HG02885 (cell line): Measurements from ENCODE around the gene OR6N1.

Experiments
- ATAC-seq: cut with Tn5 transposase; IDR thresholded peaks from one replicate; pipeline ENCODE4 v1.9.1; 2021; ENCODE audit warnings: mild to moderate bottlenecking; ENCODE audit not compliant: unreplicated experiment, poor library complexity

OR6N1 gene

GRCh38 chr1:158754420-158754819, 17.6 kb downstream of the OR6N1 start, which contains the start of gene OR6K6:
Gene OR6K6, plus strand, starts transcription at chr1:158754720. Its CDS starts 168 bp downstream, at chr1:158754888.
- no peak for ATAC-seq

DNA sequence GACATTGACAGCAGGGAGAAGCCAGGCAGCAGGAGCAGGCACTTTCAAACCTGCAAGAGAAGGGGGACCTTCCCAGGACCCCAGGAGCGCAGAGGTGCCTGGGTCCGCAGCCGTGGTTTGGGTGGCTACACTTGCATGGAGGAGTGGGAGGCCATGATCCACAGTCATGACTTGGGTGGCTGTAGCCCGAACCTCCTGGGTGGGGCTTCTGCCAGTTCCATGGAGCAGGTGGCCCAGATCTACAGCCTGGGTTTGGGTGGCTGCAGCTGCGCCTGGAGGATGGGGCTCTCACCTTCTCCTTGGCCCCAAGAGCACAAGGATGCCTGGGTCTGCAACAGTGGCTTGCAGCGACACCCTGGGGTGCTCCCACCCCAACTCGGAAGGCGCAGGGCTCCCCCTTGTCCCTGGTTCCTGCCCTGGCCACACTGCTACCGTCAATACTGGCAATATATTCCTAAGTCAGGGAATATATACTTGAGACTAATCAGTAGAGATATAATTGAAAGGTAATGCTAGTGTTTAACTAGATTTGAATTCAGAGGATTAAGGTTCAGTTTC, 19.8 kb downstream of the OR6N1 start:
- no peak for ATAC-seq

DNA sequence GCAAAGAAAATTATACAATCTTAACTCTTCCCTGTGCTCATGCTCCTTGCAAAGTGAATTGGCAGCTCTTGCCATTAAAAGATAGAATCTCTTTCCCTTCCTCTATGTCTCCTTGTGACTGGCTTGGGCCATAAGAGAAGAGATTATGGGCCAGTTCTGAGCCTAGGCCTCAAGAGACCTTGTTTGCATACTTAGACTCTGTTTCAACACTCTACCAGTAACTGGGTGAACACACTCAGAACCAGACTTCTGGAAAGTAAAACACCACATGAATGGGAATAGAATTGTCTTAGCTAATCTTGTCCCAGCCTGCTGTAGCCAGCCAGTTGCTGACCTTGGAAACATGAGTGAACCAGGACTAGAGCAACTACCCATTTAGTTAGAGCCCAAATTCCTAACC, 36.1 kb downstream of the OR6N1 start:
- no peak for ATAC-seq

DNA sequence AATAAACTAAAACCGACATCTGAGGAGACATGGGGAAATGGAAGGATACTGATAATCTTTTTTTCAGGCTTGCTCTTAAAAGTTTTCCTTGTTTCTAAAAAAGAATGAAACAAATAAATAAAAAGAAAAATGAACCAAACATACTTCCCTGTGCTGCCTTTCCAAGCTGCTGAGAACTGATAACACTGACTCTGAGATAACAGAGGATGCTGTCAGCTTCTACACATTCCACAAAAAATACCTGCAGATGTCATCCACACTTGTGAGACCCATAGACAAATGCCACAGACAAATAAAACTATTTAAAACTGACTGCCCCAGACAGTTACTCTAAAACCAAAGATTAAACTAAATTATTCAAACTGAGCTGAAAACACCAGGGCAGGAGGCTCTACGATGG, 39.5 kb downstream of the OR6N1 start:
- ATAC-seq = no peak

DNA sequence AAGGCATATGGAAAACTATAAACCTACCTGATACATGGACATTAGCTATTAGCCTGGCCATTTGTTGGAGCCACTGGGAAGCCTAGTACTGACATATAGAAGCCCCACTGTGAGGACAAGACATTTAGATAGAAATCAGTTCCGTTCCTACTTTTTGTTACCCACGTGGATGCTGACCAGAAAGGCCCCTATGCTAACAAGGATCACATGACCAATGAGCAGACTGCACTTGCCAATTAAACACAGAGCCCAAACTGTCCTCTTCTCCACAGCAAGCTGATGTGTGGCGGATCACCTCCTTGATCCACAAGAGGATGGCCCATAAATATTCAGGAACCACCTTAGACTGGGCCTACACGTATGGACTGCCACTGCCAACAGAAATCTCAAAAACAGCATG, 40.3 kb downstream of the OR6N1 start:
- ATAC-seq = no peak

- no peak for ATAC-seq
Observed at GRCh38 chr1:158730453-158730852, 41.5 kb downstream of the OR6N1 start.

- ATAC-seq = no peak
Observed at GRCh38 chr1:158728510-158729225, 43.3 kb downstream of the OR6N1 start.

GRCh38 chr1:158724442-158724841, 47.6 kb downstream of the OR6N1 start:
- no peak for ATAC-seq

DNA sequence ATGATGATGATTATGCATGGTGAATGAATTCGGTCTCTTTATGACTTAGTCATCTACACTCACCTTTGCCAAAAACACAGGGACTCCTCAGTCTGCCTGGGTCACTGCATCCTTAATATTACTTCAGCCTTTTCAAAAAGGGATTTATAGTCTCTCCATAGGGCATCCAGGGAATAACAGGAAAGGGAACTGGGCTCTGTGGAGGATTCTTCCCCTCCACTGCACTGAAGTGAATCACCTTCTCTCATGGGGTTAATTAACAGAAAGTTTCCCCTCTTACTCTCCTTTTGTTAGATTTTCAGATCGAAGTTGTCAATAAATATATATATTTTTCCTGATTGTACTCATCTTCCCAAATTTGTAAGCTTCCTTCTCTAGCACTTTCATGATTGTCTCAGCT, 51.4 kb downstream of the OR6N1 start, which contains the start of gene OR6K3:
Gene OR6K3, minus strand, starts transcription at position 101 of the 400 bp plus-strand sequence. CDS start 2,605 bp downstream, outside the sequence.
- no peak for ATAC-seq

DNA sequence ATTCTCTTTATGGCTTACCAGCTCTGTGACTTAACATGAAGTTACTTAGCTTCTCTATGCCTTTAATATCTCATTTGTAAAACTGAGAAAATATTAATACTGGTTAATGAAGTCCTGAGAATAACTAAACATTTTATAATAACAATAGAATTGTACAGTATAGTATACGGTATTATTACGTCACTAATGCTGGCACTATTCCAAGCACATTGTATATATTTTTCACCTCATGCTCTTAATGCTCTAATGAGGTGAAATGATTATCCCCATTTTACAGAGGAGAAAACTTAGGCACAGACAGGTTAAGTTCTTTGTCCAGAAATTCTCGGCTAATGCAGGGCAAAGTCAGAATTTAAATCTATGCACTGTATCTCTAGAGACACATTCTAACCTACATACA, 52.3 kb downstream of the OR6N1 start:
- no peak for ATAC-seq

- no peak for ATAC-seq
Observed at GRCh38 chr1:158717344-158717743, 54.7 kb downstream of the OR6N1 start.

- ATAC-seq = no peak
Observed at GRCh38 chr1:158716335-158716734, 55.7 kb downstream of the OR6N1 start.

- no peak for ATAC-seq
Observed at GRCh38 chr1:158714754-158715153, 57.2 kb downstream of the OR6N1 start.
